Mesothelial cell of epicardium (in vitro differentiated cells): ENCODE data around the gene FGR. TPM values are rescaled to one million over a fixed set of nuclear protein-coding genes. Genes with fewer than 3 reads are reported as not detected.

Experiments used
- DNase-seq, 2 experiments: peaks; one replicate each; pipeline ENCODE4 v3.0.0; 2021; ENCODE audit warnings: low spot score in 2 of 2; ENCODE audit not compliant: unreplicated experiment in 2 of 2
- H3K27ac Mint-ChIP-seq: 2 replicates; pipeline ENCODE4 v1.8.0; 2021; ENCODE audit warnings: mixed read lengths
- H3K27me3 Mint-ChIP-seq: 2 replicates; pipeline ENCODE4 v1.8.0; 2021; ENCODE audit warnings: low read depth, mixed read lengths
- H3K36me3 Mint-ChIP-seq: 2 replicates; pipeline ENCODE4 v1.8.0; 2021; ENCODE audit warnings: mixed read lengths
- H3K4me1 Mint-ChIP-seq: 2 replicates; pipeline ENCODE4 v1.8.0; 2021; ENCODE audit warnings: mixed read lengths
- H3K4me3 Mint-ChIP-seq: 2 replicates; pipeline ENCODE4 v1.8.0; 2021; ENCODE audit warnings: mild to moderate bottlenecking, moderate library complexity, mixed read lengths
- H3K9me3 Mint-ChIP-seq: 2 replicates; pipeline ENCODE4 v1.8.0; 2021; ENCODE audit warnings: mixed read lengths
- total RNA-seq: library from RNA; stranded (reverse); gene quantifications from 3 replicates; pipeline ENCODE4 v1.2.1, GENCODE V29; 2021
- TF ChIP-seq, protein P1 (sequence below): fragments of 200-600 bp; sonication (generic); IDR thresholded peaks from one replicate; pipeline ENCODE4 v1.5.0; 2021; ENCODE audit warnings: antibody characterized with exemption; ENCODE audit not compliant: unreplicated experiment

Gene FGR
- total RNA-seq, 1 donor from 2014 or later: 0.11 TPM

- Mint-ChIP-seq H3K36me3 (no peaks in the 10 kb centered on the region), H3K27me3 (no peaks in the 10 kb centered on the region), H3K27ac (no peak overlapping the region), H3K4me1 (no peaks in the 10 kb centered on the region), H3K4me3 (no peak overlapping the region), H3K9me3 (no peaks in the 10 kb centered on the region)
- no peak for DNase-seq
- TF ChIP-seq, protein P1, sequence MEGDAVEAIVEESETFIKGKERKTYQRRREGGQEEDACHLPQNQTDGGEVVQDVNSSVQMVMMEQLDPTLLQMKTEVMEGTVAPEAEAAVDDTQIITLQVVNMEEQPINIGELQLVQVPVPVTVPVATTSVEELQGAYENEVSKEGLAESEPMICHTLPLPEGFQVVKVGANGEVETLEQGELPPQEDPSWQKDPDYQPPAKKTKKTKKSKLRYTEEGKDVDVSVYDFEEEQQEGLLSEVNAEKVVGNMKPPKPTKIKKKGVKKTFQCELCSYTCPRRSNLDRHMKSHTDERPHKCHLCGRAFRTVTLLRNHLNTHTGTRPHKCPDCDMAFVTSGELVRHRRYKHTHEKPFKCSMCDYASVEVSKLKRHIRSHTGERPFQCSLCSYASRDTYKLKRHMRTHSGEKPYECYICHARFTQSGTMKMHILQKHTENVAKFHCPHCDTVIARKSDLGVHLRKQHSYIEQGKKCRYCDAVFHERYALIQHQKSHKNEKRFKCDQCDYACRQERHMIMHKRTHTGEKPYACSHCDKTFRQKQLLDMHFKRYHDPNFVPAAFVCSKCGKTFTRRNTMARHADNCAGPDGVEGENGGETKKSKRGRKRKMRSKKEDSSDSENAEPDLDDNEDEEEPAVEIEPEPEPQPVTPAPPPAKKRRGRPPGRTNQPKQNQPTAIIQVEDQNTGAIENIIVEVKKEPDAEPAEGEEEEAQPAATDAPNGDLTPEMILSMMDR: no peak
These were observed 38.0 kb downstream of the FGR start for GRCh38 chr1:27596986-27597385.

DNA sequence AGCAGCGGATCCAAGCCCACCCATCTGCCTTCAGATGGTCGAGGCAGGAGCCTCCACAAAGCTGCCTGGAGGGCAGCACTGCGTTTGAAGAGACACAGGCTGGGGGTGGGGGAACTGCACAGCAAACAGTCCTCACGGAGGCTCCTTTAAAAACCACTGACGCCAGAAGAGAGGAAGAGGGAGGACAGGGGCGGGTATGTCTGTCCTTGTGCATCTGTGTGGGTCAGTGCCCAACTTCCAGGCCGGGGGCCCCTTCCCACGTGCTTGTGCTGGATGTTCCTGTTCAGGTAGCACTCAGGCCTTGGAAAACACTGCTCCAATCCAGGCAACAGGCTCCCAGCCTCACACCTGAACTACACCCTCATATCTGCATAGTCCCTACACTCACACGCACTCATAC is 38.7 kb downstream of the FGR start:
- DNase-seq: no peak
- no peaks in the 10 kb centered on the region for H3K36me3 Mint-ChIP-seq
- H3K4me1 Mint-ChIP-seq: peaks cover 3% of the 10 kb centered on the region
- no peaks in the 10 kb centered on the region for H3K9me3 Mint-ChIP-seq
- no peak overlapping the region for H3K27ac Mint-ChIP-seq
- TF ChIP-seq, protein P1: no peak
- H3K27me3 Mint-ChIP-seq: no peaks in the 10 kb centered on the region
- H3K4me3 Mint-ChIP-seq: no peak overlapping the region

- Mint-ChIP-seq H3K27me3 (no peaks in the 10 kb centered on the region), H3K36me3 (no peaks in the 10 kb centered on the region), H3K27ac (no peak overlapping the region), H3K9me3 (no peaks in the 10 kb centered on the region), H3K4me1 (peaks cover 6% of the 10 kb centered on the region), H3K4me3 (no peak overlapping the region)
- no peak for DNase-seq
- TF ChIP-seq, protein P1: no peak
These were observed 39.4 kb downstream of the FGR start for GRCh38 chr1:27595597-27595996.

DNA sequence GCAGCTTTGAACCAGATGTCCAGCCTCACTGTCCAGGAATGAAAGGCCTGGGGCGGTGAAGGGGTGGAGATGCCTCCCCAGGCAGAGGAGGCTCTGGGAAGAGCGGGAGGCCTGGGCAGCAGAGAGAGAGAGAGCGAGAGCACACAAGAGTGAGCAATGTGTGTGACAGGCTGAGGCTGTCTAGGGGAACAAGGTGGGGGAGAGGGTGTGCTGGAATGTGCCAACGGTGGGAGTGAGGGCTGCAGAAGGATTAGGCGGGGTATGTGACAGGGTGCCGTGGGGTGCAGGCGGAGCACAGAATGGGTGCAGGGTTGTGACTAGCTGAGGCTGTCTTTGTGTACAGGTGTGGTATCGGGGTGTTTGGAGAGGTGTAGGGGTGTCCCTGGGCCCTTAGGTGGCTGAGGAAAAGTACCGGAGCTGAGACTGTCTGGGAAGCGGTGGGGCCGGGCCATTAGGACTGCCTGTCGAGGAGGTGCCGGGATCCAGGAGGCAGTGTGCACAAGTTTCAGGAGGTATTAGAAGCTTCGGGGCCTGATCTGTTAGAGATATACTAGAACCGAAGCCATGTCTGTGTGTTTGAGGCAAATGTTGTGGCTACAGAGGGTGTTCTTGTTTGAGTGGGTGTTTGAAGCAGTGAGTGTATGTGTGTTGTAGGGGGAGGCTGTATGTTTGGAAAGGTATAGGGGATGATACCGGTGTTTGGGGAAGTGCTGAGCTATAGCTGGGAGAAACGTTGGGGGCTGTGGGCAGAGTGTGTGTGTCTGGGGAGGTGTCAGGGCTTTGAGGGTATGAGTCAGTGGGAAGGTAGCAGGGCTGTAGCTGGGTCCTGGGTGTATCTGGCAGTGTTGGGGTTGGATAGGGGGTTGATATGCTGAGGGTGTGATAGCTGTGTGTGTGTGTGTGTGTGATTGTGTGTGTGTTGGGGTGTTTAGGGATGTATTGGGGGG is 40.1 kb downstream of the FGR start:
- H3K27ac Mint-ChIP-seq: no peak overlapping the region
- peaks cover 11% of the 10 kb centered on the region for H3K4me1 Mint-ChIP-seq
- no peaks in the 10 kb centered on the region for H3K9me3 Mint-ChIP-seq
- H3K27me3 Mint-ChIP-seq: no peaks in the 10 kb centered on the region
- TF ChIP-seq, protein P1: no peak
- H3K4me3 Mint-ChIP-seq: no peak overlapping the region
- DNase-seq: no peak
- no peaks in the 10 kb centered on the region for H3K36me3 Mint-ChIP-seq

DNA sequence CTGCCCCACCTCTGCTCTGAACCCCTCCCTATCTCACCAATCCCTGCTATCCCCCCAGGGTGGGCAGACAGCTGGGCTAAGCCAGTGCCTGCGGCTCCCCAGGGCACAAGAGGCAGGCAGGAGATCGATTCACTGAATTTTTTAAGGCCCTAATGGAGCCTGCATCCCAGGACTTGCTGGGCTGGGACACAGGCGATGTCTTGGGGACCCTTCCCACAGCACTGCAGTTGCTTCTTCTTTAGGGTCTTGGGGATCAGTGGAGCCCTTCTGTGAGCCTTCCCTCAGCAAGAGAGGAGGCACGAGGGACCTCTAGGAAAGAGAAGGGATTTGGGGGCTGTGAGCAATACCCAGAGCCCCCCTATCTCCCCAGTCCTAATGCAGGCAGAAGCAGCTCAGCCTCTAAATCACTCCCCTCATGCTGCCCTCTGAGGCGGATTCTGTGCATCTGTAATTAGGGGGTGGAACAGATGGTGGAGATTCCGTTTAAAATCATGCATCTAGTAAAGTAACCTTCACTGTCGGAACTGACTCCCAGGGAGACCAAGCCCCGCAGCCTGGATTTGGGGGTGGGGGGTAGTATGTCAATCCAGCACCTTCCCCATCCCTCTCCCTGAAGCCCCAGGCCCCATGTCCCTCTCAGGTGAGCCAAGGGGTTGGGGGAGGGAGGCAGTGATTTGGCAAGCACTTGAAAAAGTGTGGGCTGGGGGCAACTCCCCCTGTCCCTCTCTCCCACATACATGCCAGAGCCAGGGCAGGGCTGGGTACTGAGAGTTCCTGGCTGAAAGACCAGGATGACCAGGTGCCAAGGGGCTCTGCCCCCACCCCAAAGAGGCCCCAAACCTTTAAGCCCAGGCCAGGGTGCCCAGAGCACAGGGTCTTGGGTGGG is 41.1 kb downstream of the FGR start:
- TF ChIP-seq, protein P1: no peak
- DNase-seq: no peak
- peaks cover 11% of the 10 kb centered on the region for H3K4me1 Mint-ChIP-seq
- H3K36me3 Mint-ChIP-seq: no peaks in the 10 kb centered on the region
- no peaks in the 10 kb centered on the region for H3K9me3 Mint-ChIP-seq
- H3K27me3 Mint-ChIP-seq: no peaks in the 10 kb centered on the region
- no peak overlapping the region for H3K27ac Mint-ChIP-seq
- peak overlapping the region; percentile 9 for H3K4me3 Mint-ChIP-seq
